Psoas muscle (tissue), 8 donors: ENCODE measurements around the gene CCDC28A. TPM values are rescaled to one million over a fixed set of nuclear protein-coding genes. Genes with fewer than 3 reads are reported as not detected.

ENCODE experiments used
- ATAC-seq, 4 donors: fragments of 200-7000 bp; cut with Tn5 transposase; one replicate each; pipeline ENCODE4 v1.9.1; 2020; ENCODE audit warnings: moderate library complexity in 3 of 4, mild to moderate bottlenecking in 2 of 4
- DNase-seq, 2 donors: peaks; one replicate each; pipeline ENCODE4 v3.0.0-alpha.2; 2020
- H3K27ac ChIP-seq: fragments of 200-600 bp; one replicate; pipeline ENCODE4 v1.8.0; 2022
- H3K27me3 ChIP-seq, 3 donors: fragments of 200-600 bp in 1 of 3; one replicate each; pipeline versions ENCODE4 v1.6.1 to v1.8.0; 2013 to 2022; ENCODE audit warnings: low read length in 2 of 3, mild to moderate bottlenecking in 2 of 3, moderate library complexity in 1 of 3; ENCODE audit not compliant: insufficient read depth in 3 of 3
- H3K36me3 ChIP-seq, 2 donors: fragments of 200-600 bp in 1 of 2; one replicate each; pipeline versions ENCODE4 v1.6.1 to v1.8.0; 2013 to 2022; ENCODE audit warnings: low read depth in 1 of 2, mild to moderate bottlenecking in 1 of 2, moderate library complexity in 1 of 2; ENCODE audit not compliant: insufficient read depth in 1 of 2
- H3K4me1 ChIP-seq: fragments of 200-600 bp; one replicate; pipeline ENCODE4 v1.8.0; 2022
- H3K4me3 ChIP-seq: fragments of 200-600 bp; one replicate; pipeline ENCODE4 v1.8.0; 2022; ENCODE audit warnings: mild to moderate bottlenecking
- H3K9me3 ChIP-seq: fragments of 200-600 bp; one replicate; pipeline ENCODE4 v1.8.0; 2022
- CTCF ChIP-seq: fragments of 200-600 bp; IDR thresholded peaks from one replicate; pipeline ENCODE4 v1.8.0; 2022; ENCODE audit warnings: antibody characterized with exemption
- WGBS, 3 donors: extraction: QIAGEN DNeasy Blood & Tissue Kit; methylation state at CpG; one replicate each; pipeline versions ENCODE4 v1.1.6 to v1.1.7; 2013; 5-methylcytosine and 5-hydroxymethylcytosine counted together
- intact Hi-C, 2 donors: fragments of 100-400 bp; cut with DNase I; formaldehyde crosslinking; loops; one replicate each; pipeline versions ENCODE4 v1.11.0 to v1.14.2; 2022
- polyA plus RNA-seq, 3 donors: library from polyadenylated mRNA; stranded (reverse); fragments of 200-250 nt; gene quantifications; one replicate each; pipeline ENCODE4 v1.2.3, GENCODE V29; 2013
- total RNA-seq, 4 donors: library from RNA; stranded (reverse); fragmentation: NEBNext Ultra II Directional in 2 of 4; extraction: Animal tissue kit (Norgen Biotek cat#: 25700) in 2 of 4; gene quantifications; one replicate each; pipeline versions ENCODE4 v1.2.1 to v1.2.4, GENCODE V29; 2021 to 2023
- donor health status: healthy with polysubstance abuse.
- donor health status: DM: no; HTN: no; CAD: no; lungs with moderate emphysema.
- donor health status: Bipolar disorder and iron deficiency.
- donor health status: healthy.
- donor health status: DM: yes; HTN: yes; CAD: no.
- donor health status: DM: no; HTN: no; CAD: no.
- donor health status: DM: no; HTN: no; CAD: no.
- donor health status: DM: yes; HTN: yes; CAD: no.

Gene CCDC28A
- total and polyA plus RNA-seq, 7 donors: 4.7 to 6.7 (median 5.3) TPM

GRCh38 chr6:138752017-138752416, 21.6 kb upstream of the CCDC28A start:
- WGBS, 3 donors: 85 to 92% (median 89%) methylated on average over 4 of the region's 4 CpGs
- TF ChIP-seq CTCF: no peak
- no peaks in the 10 kb centered on the region for H3K27me3 ChIP-seq
- ATAC-seq: no peak
- no peaks in the 10 kb centered on the region for H3K4me1 ChIP-seq
- H3K36me3 ChIP-seq: no peaks in the 10 kb centered on the region
- no peak overlapping the region for H3K4me3 ChIP-seq
- no peaks in the 10 kb centered on the region for H3K9me3 ChIP-seq
- H3K27ac ChIP-seq: no peak overlapping the region
- no peak for DNase-seq
- intact Hi-C loops: no loop called here

- no peak overlapping the region for H3K4me3 ChIP-seq
- no peak for TF ChIP-seq CTCF
- ATAC-seq (no peak), DNase-seq (no peak)
- no peaks in the 10 kb centered on the region for H3K36me3 ChIP-seq
- no peaks in the 10 kb centered on the region for H3K9me3 ChIP-seq
- intact Hi-C loops: no loop called here
- 74 to 76% (median 76%) methylated on average over 4 of the region's 4 CpGs for WGBS, 3 donors
- no peaks in the 10 kb centered on the region for H3K4me1 ChIP-seq
- H3K27ac ChIP-seq: no peak overlapping the region
- no peaks in the 10 kb centered on the region for H3K27me3 ChIP-seq
Observed at GRCh38 chr6:138757136-138757535, 16.4 kb upstream of the CCDC28A start.

- Histone ChIP-seq H3K27ac (no peak overlapping the region), H3K36me3 (no peaks in the 10 kb centered on the region), H3K4me1 (no peaks in the 10 kb centered on the region), H3K27me3 (no peaks in the 10 kb centered on the region), H3K4me3 (no peak overlapping the region), H3K9me3 (no peaks in the 10 kb centered on the region)
- WGBS, 3 donors: 88 to 91% (median 90%) methylated on average over 3 of the region's 3 CpGs
- DNase-seq: no peak
- TF ChIP-seq CTCF: peak; percentile 68
- peak in 1 of 4 donors; percentile 59 for ATAC-seq
- intact Hi-C loops: loop anchor here (2.0 to 5.0 kb wide), 5 partner anchors 74 to 654 kb away; no protein-coding TSS in a partner anchor
Observed at GRCh38 chr6:138765896-138766655, 7.5 kb upstream of the CCDC28A start.

- no peaks in the 10 kb centered on the region for H3K27me3 ChIP-seq
- no peaks in the 10 kb centered on the region for H3K36me3 ChIP-seq
- TF ChIP-seq CTCF: no peak
- intact Hi-C loops: loop anchor here (5.0 kb wide), 2 partner anchors 77 to 657 kb away; no protein-coding TSS in a partner anchor
- ATAC-seq (no peak), DNase-seq (no peak)
- 67 to 70% (median 68%) methylated on average over 6 of the region's 6 CpGs for WGBS, 3 donors
- H3K9me3 ChIP-seq: no peaks in the 10 kb centered on the region
- H3K4me1 ChIP-seq: peaks cover 6% of the 10 kb centered on the region
- no peak overlapping the region for H3K4me3 ChIP-seq
- no peak overlapping the region for H3K27ac ChIP-seq
Observed at GRCh38 chr6:138769102-138769676, 4.4 kb upstream of the CCDC28A start.
